SK-N-SH (cell line): Measurements from ENCODE around the gene KCNT1.

Experiments used
- FOXJ3 ChIP-seq: sonication (generic); formaldehyde crosslinking; IDR thresholded peaks from 2 replicates; pipeline ENCODE4 v1.5.1; 2020; ENCODE audit warnings: mild to moderate bottlenecking, missing genetic modification reagents
- SMC3 ChIP-seq: IDR thresholded peaks from 2 replicates; pipeline ENCODE4 v1.6.1; 2012; ENCODE audit warnings: low read depth, low read length, improper control_type of control experiment
- TF ChIP-seq, protein P1 (sequence below): IDR thresholded peaks from 2 replicates; pipeline ENCODE4 v1.4.0; 2012; ENCODE audit warnings: low read depth, borderline replicate concordance
- TF ChIP-seq, protein P2 (sequence below): fragments of 200-600 bp; sonication (generic); IDR thresholded peaks from 2 replicates; pipeline ENCODE4 v1.6.1; 2017; ENCODE audit warnings: antibody characterized with exemption, mild to moderate bottlenecking, moderate library complexity

DNA sequence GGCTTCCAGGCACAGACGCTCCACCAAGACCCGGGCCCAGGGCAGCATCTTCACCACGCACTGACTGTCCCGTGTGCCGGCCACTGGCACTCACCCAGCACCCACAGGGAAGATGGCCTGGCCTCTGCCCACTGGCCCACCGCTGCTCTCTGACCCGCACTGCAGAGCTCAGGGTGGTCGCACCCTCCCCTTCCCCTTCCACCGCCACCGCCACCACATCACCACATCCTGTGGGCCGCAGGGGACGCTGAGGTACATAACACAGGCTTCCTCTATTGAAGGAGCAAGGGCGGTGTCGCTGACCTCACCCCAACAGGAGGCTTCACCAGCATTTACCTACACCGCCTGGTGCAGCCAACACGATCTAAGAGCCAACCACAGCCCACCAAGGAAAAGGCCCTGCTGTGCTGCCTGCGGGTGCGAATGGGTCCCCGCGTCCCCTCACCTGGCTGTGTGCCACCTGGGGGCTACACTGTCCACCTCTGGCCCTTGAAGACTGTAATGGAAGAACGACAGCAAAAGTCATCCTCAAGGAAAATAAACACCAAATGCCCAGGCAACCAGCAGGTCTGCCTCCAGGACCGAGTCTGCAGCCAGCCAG lies 103.5 kb downstream of the KCNT1 start:
- TF ChIP-seq, protein P1, sequence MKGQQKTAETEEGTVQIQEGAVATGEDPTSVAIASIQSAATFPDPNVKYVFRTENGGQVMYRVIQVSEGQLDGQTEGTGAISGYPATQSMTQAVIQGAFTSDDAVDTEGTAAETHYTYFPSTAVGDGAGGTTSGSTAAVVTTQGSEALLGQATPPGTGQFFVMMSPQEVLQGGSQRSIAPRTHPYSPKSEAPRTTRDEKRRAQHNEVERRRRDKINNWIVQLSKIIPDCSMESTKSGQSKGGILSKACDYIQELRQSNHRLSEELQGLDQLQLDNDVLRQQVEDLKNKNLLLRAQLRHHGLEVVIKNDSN: no peak
- TF ChIP-seq, protein P2, sequence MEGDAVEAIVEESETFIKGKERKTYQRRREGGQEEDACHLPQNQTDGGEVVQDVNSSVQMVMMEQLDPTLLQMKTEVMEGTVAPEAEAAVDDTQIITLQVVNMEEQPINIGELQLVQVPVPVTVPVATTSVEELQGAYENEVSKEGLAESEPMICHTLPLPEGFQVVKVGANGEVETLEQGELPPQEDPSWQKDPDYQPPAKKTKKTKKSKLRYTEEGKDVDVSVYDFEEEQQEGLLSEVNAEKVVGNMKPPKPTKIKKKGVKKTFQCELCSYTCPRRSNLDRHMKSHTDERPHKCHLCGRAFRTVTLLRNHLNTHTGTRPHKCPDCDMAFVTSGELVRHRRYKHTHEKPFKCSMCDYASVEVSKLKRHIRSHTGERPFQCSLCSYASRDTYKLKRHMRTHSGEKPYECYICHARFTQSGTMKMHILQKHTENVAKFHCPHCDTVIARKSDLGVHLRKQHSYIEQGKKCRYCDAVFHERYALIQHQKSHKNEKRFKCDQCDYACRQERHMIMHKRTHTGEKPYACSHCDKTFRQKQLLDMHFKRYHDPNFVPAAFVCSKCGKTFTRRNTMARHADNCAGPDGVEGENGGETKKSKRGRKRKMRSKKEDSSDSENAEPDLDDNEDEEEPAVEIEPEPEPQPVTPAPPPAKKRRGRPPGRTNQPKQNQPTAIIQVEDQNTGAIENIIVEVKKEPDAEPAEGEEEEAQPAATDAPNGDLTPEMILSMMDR: no peak
- no peak for TF ChIP-seq FOXJ3 (CRISPR knock-in tag)
- TF ChIP-seq SMC3: no peak
